Adipocyte (in vitro differentiated cells): Measurements from ENCODE around the gene ZMYM4.
"Not testable (repeated sequence)": the region's sequence is repeated elsewhere in the genome, so short reads cannot be mapped to it uniquely, and the experiment has no call there.

ENCODE experiments used
- DNase-seq: peaks from one replicate; pipeline ENCODE4 v3.0.0-alpha.2; 2015; ENCODE audit warnings: low read depth
- H3K27me3 ChIP-seq: replicated peaks from 2 replicates; pipeline ENCODE4 v1.7.0; 2013; ENCODE audit warnings: mild to moderate bottlenecking, low read length, moderate library complexity; ENCODE audit not compliant: control insufficient read depth, insufficient read depth
- H3K36me3 ChIP-seq: 2 replicates; pipeline ENCODE4 v1.7.0; 2013; ENCODE audit warnings: low read length, mild to moderate bottlenecking, moderate library complexity; ENCODE audit not compliant: control insufficient read depth, insufficient read depth, severe bottlenecking
- H3K4me1 ChIP-seq: 2 replicates; pipeline ENCODE4 v1.7.0; 2013; ENCODE audit warnings: mild to moderate bottlenecking, low read length, moderate library complexity; ENCODE audit not compliant: control insufficient read depth, insufficient read depth
- H3K4me3 ChIP-seq: 2 replicates; pipeline ENCODE4 v1.7.0; 2013; ENCODE audit warnings: mild to moderate bottlenecking, low read length, moderate library complexity
- H3K9ac ChIP-seq: 2 replicates; pipeline ENCODE4 v1.7.0; 2013; ENCODE audit warnings: mild to moderate bottlenecking, low read length, moderate library complexity
- H3K9me3 ChIP-seq: 2 replicates; pipeline ENCODE4 v1.7.0; 2013; ENCODE audit warnings: mild to moderate bottlenecking, low read length, moderate library complexity; ENCODE audit not compliant: control insufficient read depth

The ZMYM4 gene

DNA sequence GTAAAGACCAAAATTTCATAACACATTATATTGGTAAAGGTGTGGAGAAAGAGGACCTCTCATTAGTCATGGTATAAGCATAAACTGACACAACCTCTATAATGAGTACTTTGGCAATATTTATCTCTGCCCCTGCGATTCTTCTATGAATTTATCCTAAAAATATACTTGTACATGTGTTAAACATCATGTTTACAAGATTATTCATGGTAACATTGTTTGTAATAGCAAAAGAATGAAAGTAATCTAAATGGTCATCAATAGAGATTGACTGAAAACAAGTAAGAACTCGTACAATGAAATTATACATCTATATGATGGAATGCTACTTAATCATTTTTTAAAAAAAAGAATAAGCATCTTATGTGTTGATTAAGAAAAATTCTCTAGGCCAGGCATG lies 192.3 kb downstream of the ZMYM4 start:
- Histone ChIP-seq H3K27me3 (no peaks in the 10 kb centered on the region), H3K36me3 (peaks cover 34% of the 10 kb centered on the region)
- DNase-seq = no peak

DNA sequence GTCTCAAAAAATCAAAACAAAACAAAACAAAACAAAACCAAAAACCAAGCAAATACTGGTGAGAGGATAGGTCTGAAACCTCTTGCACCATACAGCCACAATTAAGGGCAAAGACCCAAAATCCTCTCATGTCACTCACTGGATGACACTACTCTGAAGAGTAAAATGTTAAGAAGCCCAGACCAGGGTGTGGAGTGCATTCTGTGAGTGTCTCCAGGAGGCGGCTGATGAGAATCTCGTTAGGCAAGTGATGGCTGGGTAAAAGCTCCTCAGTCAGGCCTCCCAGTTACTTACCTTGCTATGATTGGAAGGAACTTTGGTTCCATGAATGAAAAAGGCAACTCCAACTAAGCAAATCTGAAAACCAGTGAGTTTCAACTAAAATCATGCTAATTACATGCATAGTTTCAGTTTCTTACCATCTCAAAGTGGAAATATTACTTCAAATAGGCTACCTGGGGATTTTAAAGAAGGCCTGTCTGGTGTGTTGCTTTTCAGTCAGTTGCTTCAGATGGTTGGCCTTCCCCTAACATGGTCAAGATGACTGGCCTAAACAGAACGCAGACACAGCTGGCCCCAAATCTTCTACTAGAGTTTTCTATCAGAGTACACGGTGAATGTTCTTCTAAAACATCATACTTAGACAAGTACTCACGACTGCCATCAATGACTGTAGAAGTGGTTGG lies 193.6 kb downstream of the ZMYM4 start:
- DNase-seq = no peak
- Histone ChIP-seq H3K4me1 (peaks cover 12% of the 10 kb centered on the region), H3K27me3 (no peaks in the 10 kb centered on the region), H3K4me3 (no peak overlapping the region), H3K36me3 (peaks cover 40% of the 10 kb centered on the region), H3K9me3 (no peaks in the 10 kb centered on the region), H3K9ac (no peak overlapping the region)

More for the DNA sequence above, 192.3 kb downstream of the ZMYM4 start:
- H3K9ac ChIP-seq = no peak overlapping the region
- peaks cover 12% of the 10 kb centered on the region for H3K4me1 ChIP-seq
- H3K4me3 ChIP-seq = no peak overlapping the region
- H3K9me3 ChIP-seq = no peaks in the 10 kb centered on the region

DNA sequence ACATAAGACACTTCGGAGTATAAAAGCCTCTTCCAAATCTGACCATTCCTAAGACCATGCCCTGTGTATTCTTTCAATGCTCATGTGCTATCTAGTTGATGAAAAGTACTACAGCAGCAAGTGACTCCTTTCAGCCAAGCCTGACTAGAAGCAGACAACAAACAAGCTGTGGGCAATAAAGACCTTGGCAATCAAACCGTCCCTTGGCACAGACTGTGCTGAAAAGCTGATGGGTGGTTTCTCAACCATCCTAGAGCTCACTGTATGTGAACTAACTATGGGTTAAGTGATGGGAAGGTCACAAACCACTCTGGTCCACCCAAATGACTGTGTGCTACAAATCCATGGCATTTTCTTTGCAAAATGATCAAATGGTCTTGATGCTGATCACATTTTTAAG lies 194.7 kb downstream of the ZMYM4 start:
- H3K4me3 ChIP-seq = no peak overlapping the region
- H3K27me3 ChIP-seq = no peaks in the 10 kb centered on the region
- no peaks in the 10 kb centered on the region for H3K9me3 ChIP-seq
- H3K9ac ChIP-seq = no peak overlapping the region
- H3K36me3 ChIP-seq = peaks cover 40% of the 10 kb centered on the region
- no peak for DNase-seq
- peaks cover 12% of the 10 kb centered on the region for H3K4me1 ChIP-seq

DNA sequence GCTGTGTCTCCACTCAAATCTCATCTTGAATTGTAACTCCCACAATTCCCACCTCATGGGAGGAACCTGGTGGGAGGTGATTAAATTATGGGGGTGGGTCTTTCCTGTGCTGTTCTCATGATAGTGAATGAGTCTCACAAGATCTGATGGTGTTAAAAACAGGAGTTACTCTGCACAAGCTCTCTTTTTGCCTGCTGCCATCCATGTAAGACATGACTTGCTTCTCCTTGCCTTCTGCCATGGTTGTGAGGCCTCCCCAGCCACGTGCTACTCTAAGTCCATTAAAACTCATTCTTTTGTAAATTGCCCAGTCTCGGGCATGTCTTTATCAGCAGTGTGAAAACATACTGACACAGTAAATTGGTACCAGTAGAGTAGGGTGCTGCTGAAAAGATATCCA lies 195.2 kb downstream of the ZMYM4 start:
- H3K4me3 ChIP-seq, H3K9ac ChIP-seq: not testable (repeated sequence)
- H3K36me3 ChIP-seq = peaks cover 40% of the 10 kb centered on the region

DNA sequence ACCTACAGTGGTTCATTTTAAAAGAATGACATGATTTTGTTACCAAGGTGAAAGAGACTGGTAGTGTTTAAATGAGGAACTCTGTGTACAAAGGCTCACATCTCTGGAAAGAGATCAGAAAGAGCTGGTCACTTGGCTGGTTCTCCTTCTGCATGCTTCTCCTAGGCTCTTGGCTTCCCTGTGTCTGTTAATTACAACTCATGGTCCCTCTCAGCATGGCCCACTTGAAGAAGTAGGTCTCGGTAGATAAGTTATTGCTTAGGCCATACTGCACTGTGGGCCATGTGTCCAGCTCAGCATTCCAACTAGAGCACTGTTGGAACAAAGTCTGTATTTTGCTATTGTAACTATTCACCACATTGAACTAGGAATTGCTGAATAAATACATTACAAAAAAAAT lies 197.6 kb downstream of the ZMYM4 start:
- peaks cover 45% of the 10 kb centered on the region for H3K36me3 ChIP-seq
- peaks cover 9% of the 10 kb centered on the region for H3K4me1 ChIP-seq
- no peak for DNase-seq
- H3K27me3 ChIP-seq = no peaks in the 10 kb centered on the region
- H3K4me3 ChIP-seq = no peak overlapping the region
- H3K9ac ChIP-seq = no peak overlapping the region
- H3K9me3 ChIP-seq = no peaks in the 10 kb centered on the region

More for the DNA sequence above, 195.2 kb downstream of the ZMYM4 start:
- H3K27me3 ChIP-seq, DNase-seq, H3K9me3 ChIP-seq: not testable (repeated sequence)
- H3K4me1 ChIP-seq = peaks cover 12% of the 10 kb centered on the region

DNA sequence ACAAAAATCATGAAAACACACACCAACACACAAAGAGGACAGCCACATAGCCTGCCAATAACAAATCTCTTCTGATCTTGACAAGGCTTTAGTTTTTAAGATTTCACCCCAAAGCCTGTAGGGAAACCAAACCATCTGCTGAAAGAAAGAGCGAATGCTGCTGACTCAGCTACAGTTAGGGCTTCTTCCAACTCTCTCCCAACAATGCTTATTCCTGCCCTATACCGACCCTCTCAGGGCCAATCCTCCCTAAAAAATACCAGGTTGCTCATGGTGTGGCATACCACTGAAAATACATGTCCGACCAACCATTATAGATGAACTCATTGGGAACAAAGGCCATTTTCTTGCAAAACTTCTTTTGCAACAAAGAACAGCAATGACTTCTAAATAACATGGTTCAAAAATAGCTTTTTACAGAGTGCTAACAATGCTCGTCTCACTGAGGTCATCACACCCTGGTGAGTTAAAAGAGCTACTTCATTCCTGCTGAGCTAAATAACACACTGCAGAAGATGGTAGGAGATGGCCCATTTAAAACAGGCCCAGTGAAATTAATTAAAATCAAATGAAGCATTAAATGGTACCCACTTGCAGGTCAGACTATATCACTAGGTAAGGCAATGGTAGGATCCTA lies 202.6 kb downstream of the ZMYM4 start:
- DNase-seq = no peak
- Histone ChIP-seq H3K9me3 (no peaks in the 10 kb centered on the region), H3K4me1 (peaks cover 20% of the 10 kb centered on the region), H3K9ac (no peak overlapping the region), H3K27me3 (no peaks in the 10 kb centered on the region), H3K36me3 (peaks cover 9% of the 10 kb centered on the region), H3K4me3 (no peak overlapping the region)
